NCI-H2196 treated with DMSO at 0.1 percent for 48 hours (cell line): Measurements from ENCODE around the gene CCDC70.

Experiments
- DNase-seq: peaks from one replicate; lab custom pipeline; 2025; ENCODE audit not compliant: unreplicated experiment; lab: John Stamatoyannopoulos, UW

CCDC70 gene

DNA sequence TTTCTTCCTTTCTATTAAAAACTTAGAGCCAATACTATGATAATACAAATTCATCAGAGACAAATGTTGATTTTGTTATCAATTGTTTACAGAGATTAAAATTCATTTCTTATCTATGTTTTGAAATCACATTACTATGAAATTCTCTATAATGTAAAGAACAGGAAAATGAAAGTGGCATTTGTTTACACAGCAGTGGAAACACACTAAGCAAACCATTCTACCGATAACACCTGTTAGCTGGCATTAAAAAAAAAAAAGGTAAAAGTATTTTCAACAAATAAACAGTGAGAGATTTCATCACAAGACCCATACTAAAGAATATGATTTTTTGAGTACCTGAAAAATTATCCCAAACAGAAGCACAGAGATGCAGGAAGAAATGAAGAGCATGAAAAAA, 4.8 kb upstream of the CCDC70 start:
- DNase-seq = no peak

DNA sequence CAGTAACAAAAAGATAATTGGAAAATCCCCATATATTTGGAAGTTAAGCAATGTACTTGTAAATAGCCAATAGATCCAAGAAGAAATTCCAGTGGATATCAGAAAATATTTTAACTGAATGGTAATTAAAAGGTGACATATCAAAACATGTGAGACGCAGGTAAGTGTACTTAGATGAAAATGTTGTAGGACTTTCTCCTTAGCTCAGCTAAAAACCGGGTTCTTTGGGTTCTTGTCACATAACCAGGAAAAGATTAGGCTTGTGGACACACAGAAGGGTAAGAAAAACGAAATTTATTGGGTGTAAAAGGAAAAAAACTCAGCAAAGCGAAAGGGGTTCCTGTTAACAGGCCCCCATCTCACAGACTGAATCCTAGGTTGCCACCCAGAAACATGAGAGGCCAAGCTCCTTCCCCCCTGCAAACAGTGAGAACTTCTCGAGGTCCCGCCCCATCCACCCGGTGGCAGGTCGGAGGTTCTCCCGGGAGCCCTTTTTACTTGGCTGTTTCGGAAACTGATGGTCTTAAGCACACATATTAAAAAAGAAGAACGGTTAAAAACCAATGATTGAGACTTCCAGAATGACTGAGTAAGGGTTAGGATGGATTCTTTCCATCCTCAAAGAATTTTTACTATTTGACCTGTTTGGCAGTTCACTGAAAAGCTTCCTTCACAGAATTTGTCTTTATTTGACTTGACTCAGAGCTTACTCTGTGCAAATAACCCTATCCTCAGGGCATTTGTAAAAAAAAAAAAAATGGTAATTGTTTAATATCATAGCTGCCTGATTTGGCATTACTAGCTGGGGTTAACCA, 3.1 kb upstream of the CCDC70 start:
- no peak for DNase-seq

DNA sequence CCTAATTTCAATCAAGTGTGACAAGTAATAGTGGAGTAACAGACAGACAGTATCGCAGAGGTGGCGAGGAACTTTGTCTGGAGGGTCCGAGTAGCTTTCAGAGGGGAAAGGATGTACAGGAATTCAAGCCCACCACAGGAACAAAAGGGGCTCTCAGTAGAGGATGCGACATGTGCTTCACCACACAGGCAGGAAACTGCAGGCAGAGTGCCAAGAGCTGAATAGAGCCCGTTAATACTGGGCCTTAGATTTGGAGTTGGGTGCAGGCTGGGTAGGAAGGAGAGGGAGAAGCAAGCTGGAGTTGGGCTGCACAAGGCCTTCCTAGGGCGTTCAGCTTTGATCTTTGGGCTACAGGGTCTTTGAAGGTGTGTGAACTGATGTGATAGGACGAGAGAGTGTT, 1.2 kb downstream of the CCDC70 start:
- no peak for DNase-seq

DNA sequence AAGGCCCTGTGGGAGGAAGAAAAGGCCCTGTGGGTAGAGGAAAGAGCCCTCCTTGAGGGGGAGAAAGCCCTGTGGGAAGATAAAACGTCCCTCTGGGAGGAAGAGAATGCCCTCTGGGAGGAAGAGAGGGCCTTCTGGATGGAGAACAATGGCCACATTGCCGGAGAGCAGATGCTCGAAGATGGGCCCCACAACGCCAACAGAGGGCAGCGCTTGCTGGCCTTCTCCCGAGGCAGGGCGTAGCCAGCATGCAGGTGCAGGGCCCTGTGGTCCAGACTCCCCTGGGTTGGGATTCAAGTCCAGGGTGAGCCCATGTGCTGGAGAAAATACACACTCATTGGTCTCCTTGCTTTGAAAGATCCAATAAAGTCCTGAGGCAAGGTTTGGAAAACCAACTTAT, 4.1 kb downstream of the CCDC70 start:
- no peak for DNase-seq

DNA sequence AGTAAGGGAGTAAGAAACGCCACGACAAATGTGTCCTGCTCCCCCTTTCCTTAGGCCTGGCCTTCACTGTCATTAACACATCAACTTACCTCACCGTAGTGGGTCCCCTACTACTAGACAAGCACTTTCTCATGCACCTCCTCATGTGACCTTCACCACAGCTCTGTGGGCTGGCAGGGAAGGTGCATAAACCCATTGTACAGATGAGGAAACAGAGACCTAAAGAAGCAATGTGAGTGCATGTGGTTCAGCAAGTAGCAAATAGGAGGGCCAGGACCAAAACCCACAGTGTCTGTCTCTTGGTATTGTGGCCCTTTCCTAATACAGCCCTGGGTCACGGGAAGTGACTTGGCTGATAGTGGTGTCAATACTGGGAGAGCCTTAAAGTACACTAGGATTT, 5.3 kb downstream of the CCDC70 start:
- no peak for DNase-seq

DNA sequence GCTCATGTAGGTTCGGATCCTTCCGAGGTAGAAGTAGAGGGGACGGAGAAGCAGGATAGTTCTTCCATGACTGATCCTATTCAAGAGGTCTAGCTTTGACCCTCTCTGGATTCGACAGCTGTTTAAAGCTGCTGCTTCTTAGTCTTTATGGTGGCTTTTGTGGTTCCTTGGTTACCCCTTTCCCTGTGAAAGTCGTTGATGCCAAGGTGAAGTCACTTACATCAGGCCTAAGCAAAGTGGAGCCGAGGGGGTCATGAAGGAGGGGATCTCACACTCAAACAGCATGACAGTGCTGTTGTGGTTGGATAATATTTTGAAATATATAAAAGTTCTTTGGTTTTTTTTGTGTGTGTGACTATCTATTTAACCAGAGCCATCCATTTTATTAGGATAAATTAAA, 8.1 kb downstream of the CCDC70 start:
- DNase-seq = no peak

DNA sequence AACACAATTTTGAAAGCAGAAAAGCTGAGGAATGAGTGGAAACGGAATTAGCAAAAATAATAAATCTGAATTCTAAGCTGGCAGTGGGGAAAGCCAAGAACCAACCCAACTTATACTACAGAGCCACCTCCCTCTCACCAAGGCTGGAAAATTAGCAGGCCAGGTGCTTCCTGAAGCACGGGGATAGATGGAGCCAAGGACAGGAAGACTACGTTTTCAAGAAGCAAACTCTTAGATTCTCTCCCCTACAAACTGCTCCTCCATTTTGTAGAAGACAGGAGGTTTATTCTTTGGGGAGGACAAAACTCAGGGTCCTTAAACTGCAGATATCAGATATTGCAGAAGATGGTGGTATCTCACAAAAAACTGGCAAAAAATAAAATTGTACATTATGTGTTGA, 8.8 kb downstream of the CCDC70 start:
- no peak for DNase-seq

DNA sequence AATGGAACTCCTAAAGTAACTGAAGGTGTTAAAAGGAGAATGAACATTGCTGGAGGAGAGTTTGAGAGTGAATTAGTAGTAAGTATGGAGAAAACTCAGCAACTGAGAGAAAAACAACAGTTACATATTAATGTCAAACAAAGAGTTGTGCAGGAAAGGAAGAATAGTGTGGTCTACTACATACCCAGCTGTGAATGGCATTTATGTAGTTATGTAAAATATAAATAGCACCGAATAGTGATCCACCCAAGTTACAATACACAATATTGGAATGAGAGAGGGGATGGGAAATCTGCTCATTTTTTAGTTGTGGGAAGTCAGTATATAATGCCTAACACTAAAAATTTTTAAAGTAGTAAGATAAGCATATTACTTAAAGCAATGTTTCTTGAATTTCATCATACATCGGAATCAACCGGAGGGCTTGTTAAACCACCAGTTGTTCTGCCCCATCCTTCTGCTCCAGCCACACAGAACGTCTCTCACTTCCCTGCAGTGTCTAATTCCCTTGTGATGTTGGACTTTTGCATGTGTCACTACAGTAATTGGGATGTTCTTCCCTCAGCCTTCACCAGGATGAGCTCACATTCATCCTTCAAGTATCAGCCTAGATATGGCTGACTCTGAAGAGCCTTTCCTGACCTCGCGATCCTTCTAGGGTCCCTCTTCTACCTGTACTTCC, 11.5 kb downstream of the CCDC70 start:
- DNase-seq = no peak

DNA sequence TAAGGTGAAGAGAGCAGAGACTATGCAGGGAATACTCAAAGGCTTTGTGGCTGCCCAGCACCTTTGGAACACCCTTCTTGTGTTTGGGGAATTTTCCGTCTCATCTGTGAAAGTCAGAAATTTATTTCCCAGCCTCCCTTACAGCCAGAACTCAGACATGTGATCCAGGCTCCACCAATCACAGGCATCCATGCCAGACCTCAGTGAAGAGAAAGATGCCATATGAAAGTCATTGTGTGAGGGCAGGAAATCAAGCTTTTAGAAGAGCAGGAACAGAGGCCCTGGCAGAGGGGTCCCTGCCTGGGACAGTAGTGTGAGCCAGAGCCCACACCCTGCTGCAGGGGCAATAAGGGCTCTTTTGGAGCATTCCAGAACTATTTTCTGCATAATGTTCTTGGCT, 12.1 kb downstream of the CCDC70 start:
- DNase-seq = no peak

DNA sequence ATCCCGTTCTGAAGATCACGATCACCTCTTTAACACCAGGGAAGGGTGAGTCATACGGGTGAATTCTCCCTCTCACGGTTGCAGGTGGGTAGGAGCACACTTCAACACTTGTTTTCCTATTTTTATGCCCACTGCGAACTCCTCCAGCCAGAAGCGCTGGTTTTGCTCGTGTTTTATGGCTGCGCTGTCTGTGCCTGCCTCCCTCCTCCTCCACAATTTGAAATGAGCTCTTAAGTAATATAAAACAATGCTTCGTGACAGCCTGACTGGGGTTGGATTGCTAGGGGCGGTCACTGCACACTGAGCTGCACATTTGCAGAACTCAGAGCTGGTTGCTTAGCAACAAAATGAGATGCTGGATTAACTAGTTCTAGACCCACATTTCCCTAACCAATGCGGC, 12.9 kb downstream of the CCDC70 start:
- DNase-seq = no peak

DNA sequence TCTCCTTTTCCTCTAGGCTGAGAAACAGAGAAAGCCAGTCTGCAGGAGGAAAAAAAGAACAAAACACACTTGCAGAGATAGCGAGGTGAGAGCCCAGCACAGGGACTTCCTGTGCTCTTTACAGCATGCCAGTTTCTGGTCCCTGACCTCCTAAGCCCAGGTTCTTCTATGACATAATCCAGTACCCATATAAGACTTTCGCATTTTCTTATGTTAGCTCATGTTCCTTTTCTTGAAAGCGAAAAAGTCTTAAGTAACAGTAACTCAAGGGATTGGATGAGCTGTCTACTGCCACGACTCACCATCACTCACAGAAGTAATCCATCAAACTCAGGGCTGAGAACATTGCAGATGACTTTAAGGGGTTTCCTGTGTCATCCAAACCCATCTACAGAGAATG, 17.4 kb downstream of the CCDC70 start:
- no peak for DNase-seq

DNA sequence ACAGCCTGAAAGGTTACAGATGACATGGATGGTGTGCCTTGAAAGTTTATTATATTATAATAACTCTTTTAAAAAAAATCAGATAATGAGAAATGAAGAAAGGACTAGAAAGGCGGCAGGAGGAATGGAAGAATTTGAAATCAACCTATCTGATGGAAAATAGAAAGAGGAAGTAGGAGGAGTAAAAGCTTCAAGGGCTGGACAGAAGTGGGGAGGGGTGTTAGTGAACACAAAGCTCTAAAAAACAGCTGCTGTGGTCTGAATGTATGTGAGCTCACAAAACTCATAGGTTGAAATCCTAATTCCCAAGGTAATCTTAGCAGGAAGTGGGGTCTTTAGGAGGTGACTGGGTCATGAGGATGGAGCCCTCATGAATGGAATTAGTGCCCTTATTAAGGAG, 19.5 kb downstream of the CCDC70 start:
- DNase-seq = no peak

DNA sequence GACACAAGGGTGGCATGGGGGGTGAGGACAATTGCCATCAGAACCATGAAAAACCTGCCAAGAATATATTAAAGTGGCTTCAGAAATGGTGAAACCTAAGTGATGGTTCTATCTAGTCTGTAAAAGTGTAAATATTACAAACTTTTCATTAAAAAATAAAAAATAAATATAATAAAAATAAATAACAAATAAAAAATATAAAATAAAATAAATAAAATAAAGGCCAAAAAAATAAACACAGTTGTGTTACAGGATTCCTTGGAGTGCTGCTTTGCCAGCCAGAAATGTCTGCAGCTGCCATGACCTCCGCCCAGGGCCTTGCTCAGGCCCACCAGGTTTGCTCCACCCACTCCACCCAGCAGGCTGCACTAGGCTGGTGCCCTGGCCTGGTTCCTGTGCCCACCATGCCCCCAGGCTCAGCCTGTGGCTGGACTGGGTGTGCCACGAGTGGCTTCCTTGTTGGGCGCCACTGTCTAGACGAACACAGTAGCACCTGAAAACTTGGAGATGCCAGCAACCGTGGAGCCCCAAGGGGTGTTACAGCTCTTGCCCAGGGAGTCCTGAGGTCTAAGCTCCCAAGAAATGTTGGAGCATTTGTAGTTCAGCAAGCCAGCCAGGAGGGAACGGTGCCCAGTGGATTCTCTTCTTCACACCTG, 20.9 kb downstream of the CCDC70 start:
- DNase-seq = no peak

DNA sequence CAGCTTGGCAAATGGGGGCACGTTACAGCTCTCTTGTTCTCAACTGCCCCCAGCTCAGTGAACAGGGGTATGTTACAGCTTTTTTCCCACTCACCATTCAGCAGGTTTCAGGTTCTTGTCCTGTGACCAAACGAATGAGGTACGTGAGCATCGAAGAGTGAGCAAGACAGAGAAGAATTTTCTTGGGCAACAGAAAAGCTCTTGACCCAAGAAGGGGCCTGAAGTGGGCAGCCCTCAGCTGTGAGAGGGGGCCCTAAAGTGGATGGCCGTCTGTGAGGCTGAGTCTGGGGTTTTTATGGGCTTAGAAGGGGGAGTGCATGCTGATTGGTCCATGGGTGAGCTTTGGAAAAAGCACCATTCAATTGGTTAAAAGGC, 21.4 kb downstream of the CCDC70 start:
- DNase-seq = no peak

DNA sequence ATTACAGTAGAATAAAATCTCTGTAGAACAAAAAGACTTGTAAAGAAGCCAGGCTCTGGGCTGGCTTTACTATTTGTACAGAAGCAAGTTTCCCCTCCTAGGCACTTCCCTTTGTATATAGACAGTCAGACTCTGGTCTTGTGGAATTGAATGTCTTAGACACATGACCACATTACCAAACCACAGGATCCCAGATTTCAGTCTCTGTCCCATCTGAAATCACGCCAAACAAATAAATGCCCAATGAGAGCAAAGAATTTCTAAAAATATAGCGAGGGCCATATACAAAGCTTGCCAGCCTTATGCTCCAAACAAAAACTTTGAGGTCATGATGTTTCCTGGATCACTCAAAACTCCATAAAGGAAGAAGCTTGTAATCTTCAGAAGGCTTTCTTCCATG, 23.9 kb downstream of the CCDC70 start:
- no peak for DNase-seq

DNA sequence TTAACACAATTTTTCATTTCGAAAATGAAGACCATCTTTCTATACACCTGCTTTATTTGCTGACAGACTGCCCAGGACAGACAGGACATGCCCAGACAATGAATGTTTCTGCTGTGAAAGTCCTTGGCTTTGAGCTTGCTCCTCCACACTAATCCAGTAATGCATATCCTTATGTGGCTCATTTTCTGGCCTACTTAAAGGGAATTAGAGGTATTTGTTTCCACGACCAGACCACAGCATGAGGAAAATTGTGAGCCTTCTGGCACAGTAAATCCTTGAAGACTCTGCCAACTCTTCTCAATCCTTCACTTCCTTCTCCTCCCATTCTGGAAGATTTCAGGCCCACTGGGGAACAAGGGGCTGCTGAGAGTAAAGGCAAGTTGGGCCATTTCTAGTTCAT, 25.7 kb downstream of the CCDC70 start:
- no peak for DNase-seq

DNA sequence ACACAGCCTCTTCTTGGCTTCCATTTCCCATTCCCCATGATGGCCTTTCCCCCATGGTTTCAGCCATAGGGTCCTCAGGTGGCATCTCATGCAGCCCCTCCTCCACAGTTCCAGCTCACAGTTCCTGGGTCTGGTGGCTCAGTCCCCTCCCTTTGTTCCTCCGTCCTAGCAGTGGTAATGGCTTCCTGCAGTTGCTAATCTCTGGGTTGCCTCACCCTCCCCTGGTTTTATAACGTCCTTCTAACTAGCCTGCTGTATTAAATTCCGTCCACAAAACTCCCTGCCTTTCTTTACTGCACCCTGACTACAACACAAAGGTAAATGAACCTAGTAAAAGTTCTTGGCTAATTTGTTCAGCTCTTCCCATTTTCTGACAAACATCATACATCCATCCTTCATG, 30.9 kb downstream of the CCDC70 start:
- DNase-seq = no peak

DNA sequence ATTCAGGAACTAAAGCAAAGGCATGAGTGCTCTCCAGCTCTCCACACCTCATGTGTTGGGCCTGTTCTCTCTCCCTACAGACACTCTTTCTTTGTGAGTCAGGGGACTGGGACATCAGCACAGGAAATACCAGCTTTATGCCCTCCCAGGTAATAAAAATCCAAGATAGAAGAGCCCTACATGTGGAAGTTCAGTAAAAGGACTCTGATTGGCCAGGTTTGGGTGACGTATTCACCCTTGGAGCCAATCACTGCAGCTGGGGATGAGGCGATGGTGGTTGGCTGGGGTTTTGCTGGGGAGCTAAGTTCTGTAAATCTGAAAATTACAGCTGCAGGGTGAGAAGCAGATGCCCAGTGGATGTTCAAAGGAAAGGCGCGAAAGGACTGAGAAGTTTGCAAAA, 32.5 kb downstream of the CCDC70 start:
- DNase-seq = no peak

DNA sequence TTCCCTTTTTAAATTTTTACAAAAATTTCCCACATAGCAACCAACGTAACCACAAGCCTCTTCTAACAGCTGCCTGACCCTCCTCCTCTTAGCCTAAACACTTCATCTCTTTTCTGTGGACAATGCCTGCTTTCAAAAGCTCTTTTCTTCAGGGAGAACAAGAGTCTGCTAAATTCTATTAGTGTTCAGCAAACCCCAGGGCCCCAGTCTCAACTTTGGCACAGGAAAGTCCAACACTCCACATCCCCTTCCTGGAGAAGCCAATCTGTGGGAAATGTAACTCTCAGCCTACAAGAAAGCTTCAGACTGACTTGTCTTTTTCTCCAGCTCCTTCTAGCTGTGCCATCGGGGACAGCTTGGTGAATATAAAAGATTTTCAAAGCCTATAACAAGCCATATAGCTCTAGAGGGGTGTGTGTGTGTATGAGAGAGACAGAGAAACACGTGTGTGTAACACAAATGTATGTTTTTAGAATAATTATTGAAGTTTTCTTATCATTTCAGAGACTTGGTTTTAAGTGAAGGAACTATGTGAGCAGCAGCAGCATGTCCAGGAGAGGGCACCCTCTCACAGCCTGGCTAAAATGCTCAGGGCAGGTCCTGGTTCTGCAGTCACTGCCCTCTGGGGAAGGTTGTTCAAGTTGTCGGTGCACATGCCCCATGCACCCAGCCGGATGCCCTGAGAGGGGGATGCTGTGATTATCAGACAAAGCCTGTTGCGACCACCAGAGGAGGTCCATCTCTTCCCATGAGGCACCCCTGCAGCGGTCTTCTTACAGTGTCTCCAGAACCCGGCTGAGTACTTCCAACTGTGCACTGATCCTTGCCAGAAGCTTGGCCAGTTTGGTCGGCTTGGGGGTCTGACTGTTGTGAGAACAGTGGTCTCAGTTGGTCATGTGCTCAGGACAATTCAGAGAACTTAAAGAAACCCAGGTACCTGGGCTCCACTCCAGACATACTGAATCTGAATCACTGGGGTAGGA, 34.4 kb downstream of the CCDC70 start:
- DNase-seq = no peak

DNA sequence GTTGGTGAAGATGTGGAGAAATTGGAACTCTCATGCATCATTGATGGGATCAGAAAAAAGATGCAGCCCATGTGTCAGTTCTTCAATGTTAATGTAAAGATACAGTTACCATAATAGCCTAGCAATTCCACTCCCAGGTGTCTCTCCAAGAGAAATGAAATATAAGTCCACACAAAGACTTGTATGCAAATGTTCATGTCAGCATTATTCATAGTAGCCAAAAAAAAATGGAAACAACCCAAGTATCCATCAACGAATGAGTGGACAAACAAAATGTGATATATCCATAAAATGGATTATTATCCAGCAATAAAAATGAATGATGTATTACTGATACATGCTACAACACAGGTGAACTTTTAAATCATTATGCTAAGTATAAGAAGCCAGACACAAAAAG, 38.7 kb downstream of the CCDC70 start:
- DNase-seq = no peak

DNA sequence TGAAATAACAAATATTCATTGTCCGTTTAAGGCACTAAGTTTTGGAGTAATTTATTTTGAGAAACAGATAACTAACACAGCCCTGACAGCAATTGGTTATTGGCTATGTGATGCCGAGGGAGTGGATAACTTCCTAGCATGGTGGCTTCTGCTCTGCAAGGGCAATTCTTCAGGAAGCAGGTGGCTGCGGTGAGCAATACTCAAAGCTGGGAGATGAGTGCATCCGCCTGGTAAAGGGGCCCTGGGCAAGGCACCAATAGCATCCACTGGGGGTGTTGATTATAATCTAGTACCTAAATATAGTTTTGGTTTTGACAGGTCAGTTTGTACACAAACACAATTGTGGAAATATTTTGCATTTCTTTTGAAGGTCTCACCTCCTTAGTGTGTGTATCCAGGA, 41.0 kb downstream of the CCDC70 start:
- no peak for DNase-seq
